Panc1 (cell line): ENCODE measurements around the gene ARL15. TPM values are rescaled to one million over a fixed set of nuclear protein-coding genes. Genes with fewer than 3 reads are reported as not detected.

Experiments used
- ATAC-seq: fragments of 200-7000 bp; cut with Tn5 transposase; 2 replicates; pipeline ENCODE4 v1.9.1; 2020; ENCODE audit warnings: mild to moderate bottlenecking, moderate library complexity
- BruUV-seq: library from RNA; stranded (reverse); fragments of 400-500 nt; replicated peaks from 2 replicates; lab custom pipeline; 2021; lab: Mats Ljungman, UMichigan
- CTCF ChIA-PET: fragments of 300-600 bp; sonication (Branson Sonifier 250); formaldehyde crosslinking; loops from one replicate; lab custom pipeline; 2022; ENCODE audit warnings: antibody characterized with exemption; lab: Charles Lee
- POLR2A ChIA-PET: fragments of 300-600 bp; sonication (Branson Sonifier 250); formaldehyde crosslinking; loops from one replicate; lab custom pipeline; 2022; ENCODE audit warnings: antibody characterized with exemption; lab: Charles Lee
- DNase-seq: peaks from one replicate; pipeline ENCODE4 v3.0.0-alpha.2; 2010; ENCODE audit warnings: low read depth, low spot score
- H3K27ac ChIP-seq: 2 replicates; pipeline ENCODE4 v1.5.1; 2011; ENCODE audit warnings: mild to moderate bottlenecking, low read length, inconsistent platforms
- H3K27me3 ChIP-seq: fragments of 200-500 bp; sonication (Bioruptor generic); 2 replicates; pipeline ENCODE4 v1.6.0; 2014; ENCODE audit warnings: low read length, inconsistent platforms; ENCODE audit not compliant: control insufficient read depth, insufficient read depth
- H3K36me3 ChIP-seq: fragments of 200-500 bp; sonication (Bioruptor generic); 2 replicates; pipeline ENCODE4 v1.5.1; 2014; ENCODE audit warnings: inconsistent platforms, mild to moderate bottlenecking, low read length, moderate library complexity; ENCODE audit not compliant: control insufficient read depth, insufficient read depth
- H3K4me1 ChIP-seq: 2 replicates; pipeline ENCODE4 v1.5.1; 2011; ENCODE audit warnings: inconsistent platforms, mild to moderate bottlenecking, low read length, moderate library complexity; ENCODE audit not compliant: control insufficient read depth, insufficient read depth
- H3K4me3 ChIP-seq, 2 experiments: 2 replicates each; pipeline ENCODE4 v1.5.1; 2011 to 2012; ENCODE audit warnings: low read depth in 2 of 2, low read length in 2 of 2, mild to moderate bottlenecking in 2 of 2, inconsistent platforms in 1 of 2, moderate library complexity in 1 of 2
- H3K9me3 ChIP-seq: fragments of 200-500 bp; sonication (Bioruptor generic); 2 replicates; pipeline ENCODE4 v1.5.1; 2014; ENCODE audit warnings: low read depth, mild to moderate bottlenecking, inconsistent platforms, low read length, moderate library complexity; ENCODE audit not compliant: control insufficient read depth, insufficient read depth
- POLR2AphosphoS5 ChIP-seq: IDR thresholded peaks from 2 replicates; pipeline ENCODE4 v1.6.1; 2012; ENCODE audit warnings: mild to moderate bottlenecking, low read depth, low read length, moderate library complexity
- SIN3A ChIP-seq: IDR thresholded peaks from 2 replicates; pipeline ENCODE4 v1.6.1; 2012; ENCODE audit warnings: low read depth, mild to moderate bottlenecking, low read length, moderate library complexity, borderline replicate concordance; ENCODE audit not compliant: insufficient read depth
- TCF7L2 ChIP-seq: IDR thresholded peaks from 2 replicates; pipeline ENCODE4 v1.6.1; 2011; ENCODE audit warnings: mild to moderate bottlenecking, low read depth, low read length, inconsistent platforms
- in situ Hi-C: cut with HindIII; loops from 2 replicates; pipeline ENCODE4 v1.10.0; 2016; ENCODE audit warnings: low sequenced_read_pairs, low pct_unique_long_range_greater_than_20kb
- intact Hi-C: fragments of 100-400 bp; cut with micrococcal nuclease; formaldehyde crosslinking; loops from one replicate; pipeline ENCODE4 v1.10.0; 2022; ENCODE audit not compliant: unreplicated experiment
- total RNA-seq: library from RNA; stranded (reverse); gene quantifications from one replicate; pipeline ENCODE4 v1.2.1, GENCODE V29; 2021; ENCODE audit not compliant: unreplicated experiment
- TF ChIP-seq, protein P1 (sequence below), 2 experiments: IDR thresholded peaks; 2 replicates each; pipeline ENCODE4 v1.6.1; 2011 to 2012; ENCODE audit warnings: low read depth in 2 of 2, control low read depth in 1 of 2, low read length in 1 of 2, mild to moderate bottlenecking in 1 of 2, moderate library complexity in 1 of 2; ENCODE audit not compliant: insufficient read depth in 1 of 2
- TF ChIP-seq, protein P2 (sequence below): fragments of 450-650 bp; IDR thresholded peaks from 2 replicates; pipeline ENCODE4 v1.5.1; 2017; ENCODE audit warnings: mild to moderate bottlenecking

Gene ARL15
- total RNA-seq, 1 experiment from 2014 or later: 16.5 TPM

- H3K4me3 ChIP-seq: no peak overlapping the region
- H3K27me3 ChIP-seq: no peaks in the 10 kb centered on the region
- ATAC-seq (no peak), DNase-seq (no peak)
- no peaks in the 10 kb centered on the region for H3K4me1 ChIP-seq
- POLR2A ChIA-PET: no interaction called here
- H3K36me3 ChIP-seq: no peaks in the 10 kb centered on the region
- no TSS peak for BruUV-seq
- TF ChIP-seq, protein P1, sequence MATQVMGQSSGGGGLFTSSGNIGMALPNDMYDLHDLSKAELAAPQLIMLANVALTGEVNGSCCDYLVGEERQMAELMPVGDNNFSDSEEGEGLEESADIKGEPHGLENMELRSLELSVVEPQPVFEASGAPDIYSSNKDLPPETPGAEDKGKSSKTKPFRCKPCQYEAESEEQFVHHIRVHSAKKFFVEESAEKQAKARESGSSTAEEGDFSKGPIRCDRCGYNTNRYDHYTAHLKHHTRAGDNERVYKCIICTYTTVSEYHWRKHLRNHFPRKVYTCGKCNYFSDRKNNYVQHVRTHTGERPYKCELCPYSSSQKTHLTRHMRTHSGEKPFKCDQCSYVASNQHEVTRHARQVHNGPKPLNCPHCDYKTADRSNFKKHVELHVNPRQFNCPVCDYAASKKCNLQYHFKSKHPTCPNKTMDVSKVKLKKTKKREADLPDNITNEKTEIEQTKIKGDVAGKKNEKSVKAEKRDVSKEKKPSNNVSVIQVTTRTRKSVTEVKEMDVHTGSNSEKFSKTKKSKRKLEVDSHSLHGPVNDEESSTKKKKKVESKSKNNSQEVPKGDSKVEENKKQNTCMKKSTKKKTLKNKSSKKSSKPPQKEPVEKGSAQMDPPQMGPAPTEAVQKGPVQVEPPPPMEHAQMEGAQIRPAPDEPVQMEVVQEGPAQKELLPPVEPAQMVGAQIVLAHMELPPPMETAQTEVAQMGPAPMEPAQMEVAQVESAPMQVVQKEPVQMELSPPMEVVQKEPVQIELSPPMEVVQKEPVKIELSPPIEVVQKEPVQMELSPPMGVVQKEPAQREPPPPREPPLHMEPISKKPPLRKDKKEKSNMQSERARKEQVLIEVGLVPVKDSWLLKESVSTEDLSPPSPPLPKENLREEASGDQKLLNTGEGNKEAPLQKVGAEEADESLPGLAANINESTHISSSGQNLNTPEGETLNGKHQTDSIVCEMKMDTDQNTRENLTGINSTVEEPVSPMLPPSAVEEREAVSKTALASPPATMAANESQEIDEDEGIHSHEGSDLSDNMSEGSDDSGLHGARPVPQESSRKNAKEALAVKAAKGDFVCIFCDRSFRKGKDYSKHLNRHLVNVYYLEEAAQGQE (IDR thresholded peaks at IDR 0.05; ENCODE audit: insufficient read depth in 1 of 2, low read depth in 2 of 2, low read length in 1 of 2): no peak
- TF ChIP-seq TCF7L2: no peak
- TF ChIP-seq SIN3A: no peak
- TF ChIP-seq, protein P2, sequence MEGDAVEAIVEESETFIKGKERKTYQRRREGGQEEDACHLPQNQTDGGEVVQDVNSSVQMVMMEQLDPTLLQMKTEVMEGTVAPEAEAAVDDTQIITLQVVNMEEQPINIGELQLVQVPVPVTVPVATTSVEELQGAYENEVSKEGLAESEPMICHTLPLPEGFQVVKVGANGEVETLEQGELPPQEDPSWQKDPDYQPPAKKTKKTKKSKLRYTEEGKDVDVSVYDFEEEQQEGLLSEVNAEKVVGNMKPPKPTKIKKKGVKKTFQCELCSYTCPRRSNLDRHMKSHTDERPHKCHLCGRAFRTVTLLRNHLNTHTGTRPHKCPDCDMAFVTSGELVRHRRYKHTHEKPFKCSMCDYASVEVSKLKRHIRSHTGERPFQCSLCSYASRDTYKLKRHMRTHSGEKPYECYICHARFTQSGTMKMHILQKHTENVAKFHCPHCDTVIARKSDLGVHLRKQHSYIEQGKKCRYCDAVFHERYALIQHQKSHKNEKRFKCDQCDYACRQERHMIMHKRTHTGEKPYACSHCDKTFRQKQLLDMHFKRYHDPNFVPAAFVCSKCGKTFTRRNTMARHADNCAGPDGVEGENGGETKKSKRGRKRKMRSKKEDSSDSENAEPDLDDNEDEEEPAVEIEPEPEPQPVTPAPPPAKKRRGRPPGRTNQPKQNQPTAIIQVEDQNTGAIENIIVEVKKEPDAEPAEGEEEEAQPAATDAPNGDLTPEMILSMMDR: no peak
- no peak for TF ChIP-seq POLR2AphosphoS5
- H3K9me3 ChIP-seq: no peaks in the 10 kb centered on the region
- no peak overlapping the region for H3K27ac ChIP-seq
- intact Hi-C loops (no loop called here), in situ Hi-C loops (no loop called here)
- CTCF ChIA-PET: no interaction called here
Observed at GRCh38 chr5:54000011-54000410, 310.4 kb downstream of the ARL15 start.

DNA sequence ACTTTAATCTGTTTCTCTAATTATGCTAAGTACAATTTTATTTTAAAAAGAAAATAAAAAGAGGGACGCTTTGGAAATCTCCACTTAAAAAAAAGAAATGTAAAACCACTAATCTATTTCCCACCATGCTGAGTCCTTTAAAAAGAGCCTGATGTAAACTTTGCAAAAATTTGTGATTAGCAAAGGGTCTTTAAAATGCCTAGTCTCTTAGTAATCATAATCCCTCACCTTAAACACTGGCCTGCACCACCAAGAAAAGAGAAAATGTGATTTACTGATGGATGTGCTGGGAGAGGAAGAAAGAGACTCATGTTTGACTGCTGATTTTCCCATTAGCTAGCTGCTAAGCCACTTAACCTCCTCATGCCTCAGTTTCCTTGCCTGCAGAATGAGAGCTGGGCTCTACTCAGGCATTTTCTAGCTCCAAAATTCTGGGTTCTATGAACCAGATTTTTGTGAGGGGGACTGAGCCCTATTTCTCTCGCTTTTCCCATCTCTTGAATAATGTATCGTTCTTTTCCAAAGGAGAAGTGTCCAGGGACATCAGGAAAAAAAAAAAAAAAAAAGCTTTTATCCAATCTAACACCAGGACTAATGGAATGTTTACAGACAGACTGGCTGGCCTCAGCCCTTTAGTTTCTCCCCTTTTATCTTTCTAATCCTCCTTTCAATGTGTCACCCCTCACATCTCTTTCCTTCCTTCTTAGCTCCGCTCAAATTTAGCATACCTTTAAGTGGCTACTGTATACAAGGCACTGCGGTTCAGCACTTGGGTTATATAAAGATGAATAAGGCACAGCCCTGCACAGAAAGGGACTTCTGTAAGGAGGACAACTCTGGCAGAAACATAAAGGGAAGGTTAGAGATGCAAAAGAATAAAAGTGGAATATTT, 312.4 kb downstream of the ARL15 start:
- CTCF ChIA-PET: no interaction called here

More for the DNA sequence above, 312.4 kb downstream of the ARL15 start:
- TF ChIP-seq TCF7L2 (no peak), POLR2AphosphoS5 (no peak), SIN3A (no peak)
- TF ChIP-seq, protein P2: no peak
- TF ChIP-seq, protein P1 (IDR thresholded peaks at IDR 0.05; ENCODE audit: insufficient read depth in 1 of 2, low read depth in 2 of 2, low read length in 1 of 2): no peak
- H3K9me3 ChIP-seq: no peaks in the 10 kb centered on the region
- POLR2A ChIA-PET: no interaction called here
- BruUV-seq: no TSS peak
- no peak overlapping the region for H3K4me3 ChIP-seq
- ATAC-seq (no peak), DNase-seq (no peak)
- in situ Hi-C loops (no loop called here), intact Hi-C loops (no loop called here)
- no peak overlapping the region for H3K27ac ChIP-seq
- H3K4me1 ChIP-seq: no peaks in the 10 kb centered on the region
- H3K27me3 ChIP-seq: no peaks in the 10 kb centered on the region
- H3K36me3 ChIP-seq: no peaks in the 10 kb centered on the region
